ENCODE data around the gene CHRM5.
"Not testable (repeated sequence)": the region's sequence is repeated elsewhere in the genome, so short reads cannot be mapped to it uniquely, and the experiment has no call there.

CHRM5 gene

GRCh38 chr15:33975022-33975565, 6.8 kb downstream of the CHRM5 start:
- Mint-ChIP-seq H3K9me3 (no peaks in the 10 kb centered on the region), H3K27me3 (no peaks in the 10 kb centered on the region)

DNA sequence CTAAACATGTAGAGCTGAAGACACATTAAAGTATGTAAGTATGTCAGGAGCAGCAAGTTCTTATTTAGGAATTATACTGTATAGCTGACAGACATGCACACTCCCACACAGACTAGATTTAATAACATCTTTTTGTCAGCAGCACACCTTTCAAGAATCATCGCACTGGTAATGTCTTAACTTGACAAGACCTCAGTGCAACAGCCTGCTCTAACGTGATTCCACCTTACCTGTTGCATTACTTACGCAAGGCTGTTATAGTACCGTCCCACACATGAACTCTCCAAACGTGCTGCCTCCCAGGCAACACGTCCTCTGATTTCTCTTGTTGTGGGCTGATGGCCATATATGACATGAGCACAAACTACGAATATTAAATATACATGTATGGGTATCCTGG, 11.9 kb downstream of the CHRM5 start:
- Mint-ChIP-seq H3K27me3 (no peaks in the 10 kb centered on the region), H3K4me3 (no peak overlapping the region), H3K9me3 (no peaks in the 10 kb centered on the region), H3K27ac (no peak overlapping the region), H3K36me3 (no peaks in the 10 kb centered on the region), H3K4me1 (no peaks in the 10 kb centered on the region)

More at GRCh38 chr15:33975022-33975565, 6.8 kb downstream of the CHRM5 start:
- Mint-ChIP-seq H3K4me3 (no peak overlapping the region), H3K4me1 (no peaks in the 10 kb centered on the region), H3K36me3 (no peaks in the 10 kb centered on the region), H3K27ac (no peak overlapping the region)

GRCh38 chr15:33982516-33982915, 14.2 kb downstream of the CHRM5 start:
- no peaks in the 10 kb centered on the region for H3K27me3 Mint-ChIP-seq
- peaks cover 1% of the 10 kb centered on the region for H3K36me3 Mint-ChIP-seq
- H3K27ac Mint-ChIP-seq = no peak overlapping the region
- no peak overlapping the region for H3K4me3 Mint-ChIP-seq
- H3K9me3 Mint-ChIP-seq = no peaks in the 10 kb centered on the region
- H3K4me1 Mint-ChIP-seq = no peaks in the 10 kb centered on the region

GRCh38 chr15:33985287-33985686, 17.0 kb downstream of the CHRM5 start:
- Mint-ChIP-seq H3K9me3 (no peaks in the 10 kb centered on the region), H3K36me3 (peaks cover 1% of the 10 kb centered on the region), H3K4me1 (no peaks in the 10 kb centered on the region)

GRCh38 chr15:33985751-33986150, 17.5 kb downstream of the CHRM5 start:
- H3K27me3 Mint-ChIP-seq = no peaks in the 10 kb centered on the region
- H3K9me3 Mint-ChIP-seq = no peaks in the 10 kb centered on the region
- H3K4me3 Mint-ChIP-seq = no peak overlapping the region
- no peak overlapping the region for H3K27ac Mint-ChIP-seq
- no peaks in the 10 kb centered on the region for H3K4me1 Mint-ChIP-seq
- peaks cover 1% of the 10 kb centered on the region for H3K36me3 Mint-ChIP-seq

More at GRCh38 chr15:33985287-33985686, 17.0 kb downstream of the CHRM5 start:
- H3K27ac Mint-ChIP-seq = no peak overlapping the region
- no peaks in the 10 kb centered on the region for H3K27me3 Mint-ChIP-seq
- no peak overlapping the region for H3K4me3 Mint-ChIP-seq

DNA sequence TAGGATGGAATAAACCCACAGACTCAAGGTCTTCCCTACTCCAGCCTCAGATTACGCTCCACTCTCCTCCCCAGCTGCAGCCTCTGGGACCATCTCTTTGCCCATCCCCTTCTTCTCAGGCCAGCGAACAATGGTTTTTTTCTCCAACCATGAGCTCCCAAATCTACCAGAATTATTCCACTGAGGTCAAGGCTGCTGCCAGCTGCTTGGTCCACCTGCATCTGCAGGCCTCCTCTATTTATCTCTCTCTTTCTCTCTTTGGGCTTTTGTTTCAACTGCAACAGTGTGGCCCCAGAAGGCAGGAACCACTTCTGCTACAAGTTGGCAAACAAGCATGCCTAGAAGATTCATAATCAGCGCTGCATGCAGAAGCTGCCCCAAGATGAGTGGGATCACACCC, 19.1 kb downstream of the CHRM5 start:
- H3K27me3 Mint-ChIP-seq = no peaks in the 10 kb centered on the region

GRCh38 chr15:33988384-33988783, 20.1 kb downstream of the CHRM5 start:
- no peak overlapping the region for H3K4me3 Mint-ChIP-seq
- no peaks in the 10 kb centered on the region for H3K4me1 Mint-ChIP-seq
- no peaks in the 10 kb centered on the region for H3K27me3 Mint-ChIP-seq
- no peak overlapping the region for H3K27ac Mint-ChIP-seq
- H3K9me3 Mint-ChIP-seq = no peaks in the 10 kb centered on the region
- H3K36me3 Mint-ChIP-seq = peaks cover 5% of the 10 kb centered on the region

More for the DNA sequence above, 19.1 kb downstream of the CHRM5 start:
- no peak overlapping the region for H3K27ac Mint-ChIP-seq
- H3K36me3 Mint-ChIP-seq = peaks cover 5% of the 10 kb centered on the region
- H3K4me1 Mint-ChIP-seq = no peaks in the 10 kb centered on the region
- H3K4me3 Mint-ChIP-seq = no peak overlapping the region
- H3K9me3 Mint-ChIP-seq = no peaks in the 10 kb centered on the region

DNA sequence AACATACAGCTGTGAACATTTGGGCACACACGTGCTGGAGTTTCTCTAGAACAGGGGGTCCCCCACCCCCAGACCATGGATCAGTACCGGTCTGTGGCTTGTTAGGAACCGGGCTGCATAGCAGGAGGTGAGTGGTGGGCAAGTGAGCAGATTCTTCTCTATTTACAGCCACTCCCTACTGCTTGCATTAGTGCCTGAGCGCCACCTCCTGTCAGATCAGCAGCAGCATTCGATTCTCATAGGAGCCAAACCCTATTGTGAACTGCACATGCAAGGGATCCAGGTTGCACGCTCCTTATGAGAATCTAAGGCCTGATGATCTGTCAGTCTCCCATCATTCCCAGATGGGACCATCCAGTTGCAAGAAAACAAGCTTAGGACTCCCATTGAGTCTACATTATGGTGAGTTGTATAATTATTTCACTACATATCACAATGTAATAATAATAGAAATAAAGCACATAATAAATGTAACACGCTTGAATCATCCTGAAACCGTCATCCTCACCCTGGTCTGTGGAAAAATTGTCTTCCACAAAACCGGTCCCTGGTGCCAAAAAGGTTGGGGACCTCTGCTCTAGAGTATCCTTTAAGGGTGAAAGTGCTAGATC, 25.8 kb downstream of the CHRM5 start:
- Mint-ChIP-seq H3K4me1 (no peaks in the 10 kb centered on the region), H3K9me3 (no peaks in the 10 kb centered on the region), H3K27me3 (no peaks in the 10 kb centered on the region), H3K4me3 (no peak overlapping the region), H3K36me3 (peaks cover 4% of the 10 kb centered on the region), H3K27ac (no peak overlapping the region)

GRCh38 chr15:33995666-33996065, 27.4 kb downstream of the CHRM5 start:
- not testable (repeated sequence) for H3K27me3 Mint-ChIP-seq, H3K36me3 Mint-ChIP-seq, H3K4me1 Mint-ChIP-seq, H3K4me3 Mint-ChIP-seq, H3K27ac Mint-ChIP-seq, H3K9me3 Mint-ChIP-seq

- Mint-ChIP-seq H3K27me3 (no peaks in the 10 kb centered on the region), H3K4me1 (no peaks in the 10 kb centered on the region), H3K4me3 (no peak overlapping the region), H3K27ac (no peak overlapping the region), H3K9me3 (no peaks in the 10 kb centered on the region), H3K36me3 (peaks cover 7% of the 10 kb centered on the region)
Observed at GRCh38 chr15:34001536-34001935, 33.2 kb downstream of the CHRM5 start.

DNA sequence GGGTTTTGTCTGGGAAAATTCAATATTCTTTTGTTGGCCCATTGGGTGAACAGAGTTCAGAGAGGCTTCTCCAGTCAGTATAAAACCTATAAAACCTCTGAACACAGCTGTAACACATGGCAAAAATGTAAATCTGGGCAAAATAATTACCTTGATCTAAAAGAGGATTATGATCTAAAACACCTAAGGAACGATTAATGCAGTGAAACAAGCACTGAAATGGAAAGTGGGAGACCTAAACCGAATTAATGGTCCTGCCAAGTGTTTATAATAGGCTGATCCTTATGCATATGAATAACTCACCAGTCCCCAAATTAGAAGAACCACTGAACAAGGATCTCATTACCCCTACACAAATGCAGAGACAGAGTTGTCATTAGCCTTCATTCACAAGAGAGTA, 38.1 kb downstream of the CHRM5 start:
- no peaks in the 10 kb centered on the region for H3K27me3 Mint-ChIP-seq
- no peaks in the 10 kb centered on the region for H3K9me3 Mint-ChIP-seq
- H3K36me3 Mint-ChIP-seq = peaks cover 5% of the 10 kb centered on the region
- no peak overlapping the region for H3K27ac Mint-ChIP-seq
- H3K4me3 Mint-ChIP-seq = no peak overlapping the region
- H3K4me1 Mint-ChIP-seq = no peaks in the 10 kb centered on the region

- Mint-ChIP-seq H3K4me1 (no peaks in the 10 kb centered on the region), H3K4me3 (no peak overlapping the region), H3K27me3 (no peaks in the 10 kb centered on the region), H3K9me3 (no peaks in the 10 kb centered on the region), H3K36me3 (peaks cover 3% of the 10 kb centered on the region), H3K27ac (no peak overlapping the region)
Observed at GRCh38 chr15:34009656-34010055, 41.4 kb downstream of the CHRM5 start.

GRCh38 chr15:34010921-34011320, 42.6 kb downstream of the CHRM5 start:
- Mint-ChIP-seq H3K27me3 (no peaks in the 10 kb centered on the region), H3K4me3 (no peak overlapping the region), H3K36me3 (peaks cover 6% of the 10 kb centered on the region), H3K9me3 (no peaks in the 10 kb centered on the region), H3K4me1 (no peaks in the 10 kb centered on the region), H3K27ac (no peak overlapping the region)

- no peaks in the 10 kb centered on the region for H3K27me3 Mint-ChIP-seq
Observed at GRCh38 chr15:34011481-34011880, 43.2 kb downstream of the CHRM5 start.

DNA sequence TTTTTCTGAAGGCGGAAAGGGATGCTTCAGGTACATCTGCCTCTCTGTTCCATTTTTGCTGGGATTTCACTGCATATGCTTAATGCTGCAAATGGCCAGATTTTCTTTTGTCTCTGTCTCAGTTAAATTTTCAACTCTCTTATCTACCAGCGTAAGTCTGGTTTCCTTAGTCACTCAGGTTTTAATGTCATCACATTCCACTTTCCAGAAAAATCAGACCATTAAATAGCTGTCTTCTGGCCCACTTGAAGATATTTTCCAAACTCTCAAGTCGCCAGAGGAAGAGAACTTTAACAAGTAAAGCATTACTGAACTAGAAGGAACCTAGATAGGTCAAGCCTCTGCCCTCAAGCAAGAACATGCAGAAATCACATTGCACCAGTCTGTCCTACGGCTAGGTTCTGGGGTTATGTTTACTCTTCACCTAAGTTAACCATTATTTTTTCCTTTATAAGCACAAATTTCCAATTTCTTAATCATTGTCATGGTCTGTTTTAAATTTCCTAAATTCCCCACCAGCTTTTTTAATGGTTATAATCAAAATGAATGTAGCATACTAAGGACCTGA, 44.2 kb downstream of the CHRM5 start:
- no peak overlapping the region for H3K27ac Mint-ChIP-seq
- H3K36me3 Mint-ChIP-seq = peaks cover 9% of the 10 kb centered on the region
- no peaks in the 10 kb centered on the region for H3K9me3 Mint-ChIP-seq
- H3K4me3 Mint-ChIP-seq = no peak overlapping the region
- H3K27me3 Mint-ChIP-seq = no peaks in the 10 kb centered on the region
- H3K4me1 Mint-ChIP-seq = peaks cover 9% of the 10 kb centered on the region

More at GRCh38 chr15:34011481-34011880, 43.2 kb downstream of the CHRM5 start:
- Mint-ChIP-seq H3K36me3 (peaks cover 6% of the 10 kb centered on the region), H3K4me1 (peaks cover 4% of the 10 kb centered on the region), H3K9me3 (no peaks in the 10 kb centered on the region), H3K4me3 (no peak overlapping the region), H3K27ac (no peak overlapping the region)

DNA sequence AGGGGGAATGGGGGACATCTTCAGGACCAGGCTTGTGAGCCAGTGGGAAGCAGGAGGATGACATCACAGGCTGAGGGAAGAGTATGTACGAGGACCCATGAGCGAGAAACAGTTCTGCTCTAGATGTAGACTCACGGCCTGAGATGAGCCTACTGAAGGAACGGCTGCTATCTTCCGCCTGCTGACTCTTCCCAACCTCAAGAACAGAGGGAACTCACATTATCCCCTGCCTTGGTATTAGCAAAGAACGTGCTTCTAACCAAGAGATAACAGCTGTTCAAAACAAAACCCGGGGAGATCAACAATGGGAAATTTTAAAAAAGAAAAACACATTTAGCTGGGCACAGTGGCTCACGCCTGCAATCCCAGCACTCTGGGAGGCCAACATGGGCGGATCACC, 45.4 kb downstream of the CHRM5 start:
- H3K36me3 Mint-ChIP-seq = peaks cover 9% of the 10 kb centered on the region
- no peaks in the 10 kb centered on the region for H3K27me3 Mint-ChIP-seq
- H3K9me3 Mint-ChIP-seq = no peaks in the 10 kb centered on the region
- H3K4me3 Mint-ChIP-seq = no peak overlapping the region
- H3K4me1 Mint-ChIP-seq = peaks cover 19% of the 10 kb centered on the region
- H3K27ac Mint-ChIP-seq = no peak overlapping the region

Measured in activated naive CD4-positive, alpha-beta T cell treated with anti-CD3 and anti-CD28 coated beads, Interleukin-2, amount 50 U/mL, for 24 hours (primary cell).